ENCODE results near the gene CLUH.
A peak's percentile ranks its signal among the peaks of the same experiment; 100 is the strongest.
"Not testable (repeated sequence)": the region's sequence is repeated elsewhere in the genome, so short reads cannot be mapped to it uniquely, and the experiment has no call there.

CLUH gene

GRCh38 chr17:2700030-2700490 is 11.5 kb downstream of the CLUH start:
- no peak for DNase-seq

GRCh38 chr17:2699216-2699805 is 12.3 kb downstream of the CLUH start:
- not testable (repeated sequence) for DNase-seq

- DNase-seq, result no peak
These were observed 13.9 kb downstream of the CLUH start for GRCh38 chr17:2697611-2698162.

GRCh38 chr17:2695961-2696760 is 15.4 kb downstream of the CLUH start:
- DNase-seq, result no peak

- DNase-seq, result no peak
These were observed 16.2 kb downstream of the CLUH start for GRCh38 chr17:2695243-2695960.

- DNase-seq, result no peak
These were observed 17.0 kb downstream of the CLUH start for GRCh38 chr17:2694381-2695242.

- DNase-seq, result no peak
These were observed 17.8 kb downstream of the CLUH start for GRCh38 chr17:2693561-2694380.

- DNase-seq, result no peak
These were observed 18.8 kb downstream of the CLUH start for GRCh38 chr17:2692781-2693135.

GRCh38 chr17:2691965-2692780 is 19.4 kb downstream of the CLUH start:
- DNase-seq, result no peak

- DNase-seq, result no peak
These were observed 20.3 kb downstream of the CLUH start for GRCh38 chr17:2691069-2691871.

- peak; percentile 45 for DNase-seq
These were observed 21.1 kb downstream of the CLUH start for GRCh38 chr17:2690165-2691068.

GRCh38 chr17:2689411-2690164 is 22.0 kb downstream of the CLUH start:
- DNase-seq, result peak; percentile 84

- peak; percentile 96 for DNase-seq
These were observed 22.9 kb downstream of the CLUH start for GRCh38 chr17:2688351-2689342.

- DNase-seq, result no peak
These were observed 24.5 kb downstream of the CLUH start for GRCh38 chr17:2687074-2687418.

- DNase-seq, result no peak
These were observed 25.9 kb downstream of the CLUH start for GRCh38 chr17:2685696-2686095.

- DNase-seq, result no peak
These were observed 27.0 kb downstream of the CLUH start for GRCh38 chr17:2684549-2684948.

- no peak for DNase-seq
These were observed 27.7 kb downstream of the CLUH start for GRCh38 chr17:2683912-2684311.

Data from DMS53 (cell line).